Suprapubic skin (tissue), 4 donors: ENCODE measurements around the gene FOLH1.
"Not testable (repeated sequence)": the region's sequence is repeated elsewhere in the genome, so short reads cannot be mapped to it uniquely, and the experiment has no call there.

Experiments used
- CTCF ChIP-seq, 2 donors: fragments of 200-600 bp in 1 of 2; fragments of 450-650 bp in 1 of 2; sonication (generic) in 1 of 2; IDR thresholded peaks; one replicate each; pipeline ENCODE4 v1.5.1; 2016 to 2019; ENCODE audit warnings: antibody characterized with exemption in 2 of 2, mild to moderate bottlenecking in 1 of 2, moderate library complexity in 1 of 2
- EP300 ChIP-seq: sonication (generic); formaldehyde crosslinking; IDR thresholded peaks from one replicate; pipeline ENCODE4 v1.6.1; 2017; ENCODE audit warnings: antibody characterized with exemption
- POLR2AphosphoS5 ChIP-seq, 3 donors: sonication (generic); formaldehyde crosslinking; IDR thresholded peaks; one replicate each; pipeline ENCODE4 v1.6.1; 2017; ENCODE audit warnings: antibody characterized with exemption in 3 of 3

GRCh38 chr11:49171613-49172012 lies 36.8 kb downstream of the FOLH1 start:
- TF ChIP-seq CTCF (IDR thresholded peaks at IDR 0.05); EP300; POLR2AphosphoS5 (IDR thresholded peaks at IDR 0.05): not testable (repeated sequence)
